ENCODE data around the gene EXOC2.

Gene EXOC2

GRCh38 chr6:484746-485145 lies 208.2 kb downstream of the EXOC2 start:
- H3K4me1 ChIP-seq, result no peaks in the 10 kb centered on the region
- H3K36me3 ChIP-seq, result peaks cover 49 to 55% (median 53%) of the 10 kb centered on the region in 3 donors
- no peak for TF ChIP-seq CTCF (IDR thresholded peaks at IDR 0.05)
- no peaks in the 10 kb centered on the region for H3K27me3 ChIP-seq
- no peaks in the 10 kb centered on the region for H3K9me3 ChIP-seq
- no peak for DNase-seq
- intact Hi-C loops (cut with DNase I; ENCODE audit: low total_unique reads), result no loop called here
- no peak overlapping the region for H3K4me3 ChIP-seq
- H3K27ac ChIP-seq, result no peak overlapping the region

GRCh38 chr6:484086-484745 lies 208.7 kb downstream of the EXOC2 start:
- Histone ChIP-seq H3K27me3 (no peaks in the 10 kb centered on the region), H3K4me3 (no peak overlapping the region), H3K9me3 (no peaks in the 10 kb centered on the region), H3K4me1 (no peaks in the 10 kb centered on the region), H3K36me3 (peaks cover 47 to 52% (median 50%) of the 10 kb centered on the region in 3 donors), H3K27ac (no peak overlapping the region)
- DNase-seq, result no peak
- TF ChIP-seq CTCF (IDR thresholded peaks at IDR 0.05), result no peak
- intact Hi-C loops (cut with DNase I; ENCODE audit: low total_unique reads), result no loop called here

- no peak for DNase-seq
- Histone ChIP-seq H3K36me3 (no peaks in the 10 kb centered on the region), H3K9me3 (no peaks in the 10 kb centered on the region), H3K4me1 (no peaks in the 10 kb centered on the region), H3K27me3 (no peaks in the 10 kb centered on the region), H3K4me3 (no peak overlapping the region), H3K27ac (no peak overlapping the region)
- no peak for TF ChIP-seq CTCF (IDR thresholded peaks at IDR 0.05)
- intact Hi-C loops (cut with DNase I; ENCODE audit: low total_unique reads), result no loop called here
These were observed 217.6 kb downstream of the EXOC2 start for GRCh38 chr6:475314-475713.

- H3K36me3 ChIP-seq, result no peaks in the 10 kb centered on the region
- no peaks in the 10 kb centered on the region for H3K4me1 ChIP-seq
- DNase-seq, result no peak
- TF ChIP-seq CTCF (IDR thresholded peaks at IDR 0.05), result no peak
- no peaks in the 10 kb centered on the region for H3K9me3 ChIP-seq
- no peak overlapping the region for H3K4me3 ChIP-seq
- intact Hi-C loops (cut with DNase I; ENCODE audit: low total_unique reads), result no loop called here
- no peaks in the 10 kb centered on the region for H3K27me3 ChIP-seq
- no peak overlapping the region for H3K27ac ChIP-seq
These were observed 218.3 kb downstream of the EXOC2 start for GRCh38 chr6:474453-475185.

- Histone ChIP-seq H3K36me3 (no peaks in the 10 kb centered on the region), H3K9me3 (no peaks in the 10 kb centered on the region), H3K4me1 (no peaks in the 10 kb centered on the region), H3K27ac (no peak overlapping the region), H3K4me3 (no peak overlapping the region), H3K27me3 (no peaks in the 10 kb centered on the region)
- DNase-seq, result no peak
- no peak for TF ChIP-seq CTCF (IDR thresholded peaks at IDR 0.05)
- intact Hi-C loops (cut with DNase I; ENCODE audit: low total_unique reads), result no loop called here
These were observed 219.0 kb downstream of the EXOC2 start for GRCh38 chr6:473768-474452.
